Measurements from ENCODE around the gene RAD51B. TPM values are rescaled to one million over a fixed set of nuclear protein-coding genes. Genes with fewer than 3 reads are reported as not detected.

Gene RAD51B
- total RNA-seq, 1 experiment from 2014 or later, result 14.2 TPM

DNA sequence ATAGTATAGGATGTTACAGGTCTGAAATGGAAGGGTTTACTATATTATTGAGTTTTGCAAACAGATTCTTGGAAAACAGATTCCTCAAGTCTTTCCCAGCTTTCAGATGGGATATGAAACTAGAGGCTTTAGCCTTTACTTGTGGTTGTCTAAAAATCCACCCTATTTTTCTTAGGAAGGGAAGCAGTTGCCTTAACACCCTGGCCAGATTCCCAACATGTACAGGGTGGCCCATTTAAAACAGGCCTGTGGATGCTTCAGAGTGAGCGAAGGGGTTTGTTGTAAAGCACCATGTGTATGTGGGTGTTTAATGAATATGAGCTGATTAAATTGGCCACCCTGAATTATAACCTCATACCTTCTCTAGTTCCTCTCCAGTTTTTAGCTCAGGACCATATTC, 557.4 kb downstream of the RAD51B start:
- no peak for TF ChIP-seq JUN (CRISPR knock-in tag; IDR thresholded peaks at IDR 0.05)
- TF ChIP-seq, protein P1, sequence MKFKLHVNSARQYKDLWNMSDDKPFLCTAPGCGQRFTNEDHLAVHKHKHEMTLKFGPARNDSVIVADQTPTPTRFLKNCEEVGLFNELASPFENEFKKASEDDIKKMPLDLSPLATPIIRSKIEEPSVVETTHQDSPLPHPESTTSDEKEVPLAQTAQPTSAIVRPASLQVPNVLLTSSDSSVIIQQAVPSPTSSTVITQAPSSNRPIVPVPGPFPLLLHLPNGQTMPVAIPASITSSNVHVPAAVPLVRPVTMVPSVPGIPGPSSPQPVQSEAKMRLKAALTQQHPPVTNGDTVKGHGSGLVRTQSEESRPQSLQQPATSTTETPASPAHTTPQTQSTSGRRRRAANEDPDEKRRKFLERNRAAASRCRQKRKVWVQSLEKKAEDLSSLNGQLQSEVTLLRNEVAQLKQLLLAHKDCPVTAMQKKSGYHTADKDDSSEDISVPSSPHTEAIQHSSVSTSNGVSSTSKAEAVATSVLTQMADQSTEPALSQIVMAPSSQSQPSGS (CRISPR knock-in tag; IDR thresholded peaks at IDR 0.05; ENCODE audit: borderline replicate concordance, low read depth), result no peak
- TF ChIP-seq, protein P2, sequence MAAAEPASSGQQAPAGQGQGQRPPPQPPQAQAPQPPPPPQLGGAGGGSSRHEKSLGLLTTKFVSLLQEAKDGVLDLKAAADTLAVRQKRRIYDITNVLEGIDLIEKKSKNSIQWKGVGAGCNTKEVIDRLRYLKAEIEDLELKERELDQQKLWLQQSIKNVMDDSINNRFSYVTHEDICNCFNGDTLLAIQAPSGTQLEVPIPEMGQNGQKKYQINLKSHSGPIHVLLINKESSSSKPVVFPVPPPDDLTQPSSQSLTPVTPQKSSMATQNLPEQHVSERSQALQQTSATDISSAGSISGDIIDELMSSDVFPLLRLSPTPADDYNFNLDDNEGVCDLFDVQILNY (CRISPR knock-in tag; IDR thresholded peaks at IDR 0.05), result no peak
- no peak for TF ChIP-seq EMX1 (CRISPR knock-in tag; IDR thresholded peaks at IDR 0.05)
- no peak for TF ChIP-seq NFYB (CRISPR knock-in tag; conservative IDR thresholded peaks at IDR 0.05; ENCODE audit: low read depth)
- no peak for TF ChIP-seq TP53 (CRISPR knock-in tag; IDR thresholded peaks at IDR 0.05)
- no peak for TF ChIP-seq SOX15 (CRISPR knock-in tag; IDR thresholded peaks at IDR 0.05)
- TF ChIP-seq TCF7 (CRISPR knock-in tag; IDR thresholded peaks at IDR 0.05; ENCODE audit: low read depth), result no peak
- no peak for TF ChIP-seq TEAD4 (CRISPR knock-in tag; IDR thresholded peaks at IDR 0.05)
- TF ChIP-seq, protein P3, sequence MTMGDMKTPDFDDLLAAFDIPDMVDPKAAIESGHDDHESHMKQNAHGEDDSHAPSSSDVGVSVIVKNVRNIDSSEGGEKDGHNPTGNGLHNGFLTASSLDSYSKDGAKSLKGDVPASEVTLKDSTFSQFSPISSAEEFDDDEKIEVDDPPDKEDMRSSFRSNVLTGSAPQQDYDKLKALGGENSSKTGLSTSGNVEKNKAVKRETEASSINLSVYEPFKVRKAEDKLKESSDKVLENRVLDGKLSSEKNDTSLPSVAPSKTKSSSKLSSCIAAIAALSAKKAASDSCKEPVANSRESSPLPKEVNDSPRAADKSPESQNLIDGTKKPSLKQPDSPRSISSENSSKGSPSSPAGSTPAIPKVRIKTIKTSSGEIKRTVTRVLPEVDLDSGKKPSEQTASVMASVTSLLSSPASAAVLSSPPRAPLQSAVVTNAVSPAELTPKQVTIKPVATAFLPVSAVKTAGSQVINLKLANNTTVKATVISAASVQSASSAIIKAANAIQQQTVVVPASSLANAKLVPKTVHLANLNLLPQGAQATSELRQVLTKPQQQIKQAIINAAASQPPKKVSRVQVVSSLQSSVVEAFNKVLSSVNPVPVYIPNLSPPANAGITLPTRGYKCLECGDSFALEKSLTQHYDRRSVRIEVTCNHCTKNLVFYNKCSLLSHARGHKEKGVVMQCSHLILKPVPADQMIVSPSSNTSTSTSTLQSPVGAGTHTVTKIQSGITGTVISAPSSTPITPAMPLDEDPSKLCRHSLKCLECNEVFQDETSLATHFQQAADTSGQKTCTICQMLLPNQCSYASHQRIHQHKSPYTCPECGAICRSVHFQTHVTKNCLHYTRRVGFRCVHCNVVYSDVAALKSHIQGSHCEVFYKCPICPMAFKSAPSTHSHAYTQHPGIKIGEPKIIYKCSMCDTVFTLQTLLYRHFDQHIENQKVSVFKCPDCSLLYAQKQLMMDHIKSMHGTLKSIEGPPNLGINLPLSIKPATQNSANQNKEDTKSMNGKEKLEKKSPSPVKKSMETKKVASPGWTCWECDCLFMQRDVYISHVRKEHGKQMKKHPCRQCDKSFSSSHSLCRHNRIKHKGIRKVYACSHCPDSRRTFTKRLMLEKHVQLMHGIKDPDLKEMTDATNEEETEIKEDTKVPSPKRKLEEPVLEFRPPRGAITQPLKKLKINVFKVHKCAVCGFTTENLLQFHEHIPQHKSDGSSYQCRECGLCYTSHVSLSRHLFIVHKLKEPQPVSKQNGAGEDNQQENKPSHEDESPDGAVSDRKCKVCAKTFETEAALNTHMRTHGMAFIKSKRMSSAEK (CRISPR knock-in tag; IDR thresholded peaks at IDR 0.05; ENCODE audit: borderline replicate concordance), result no peak
- TF ChIP-seq, protein P4, sequence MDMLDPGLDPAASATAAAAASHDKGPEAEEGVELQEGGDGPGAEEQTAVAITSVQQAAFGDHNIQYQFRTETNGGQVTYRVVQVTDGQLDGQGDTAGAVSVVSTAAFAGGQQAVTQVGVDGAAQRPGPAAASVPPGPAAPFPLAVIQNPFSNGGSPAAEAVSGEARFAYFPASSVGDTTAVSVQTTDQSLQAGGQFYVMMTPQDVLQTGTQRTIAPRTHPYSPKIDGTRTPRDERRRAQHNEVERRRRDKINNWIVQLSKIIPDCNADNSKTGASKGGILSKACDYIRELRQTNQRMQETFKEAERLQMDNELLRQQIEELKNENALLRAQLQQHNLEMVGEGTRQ (CRISPR knock-in tag; IDR thresholded peaks at IDR 0.05), result no peak
- TF ChIP-seq, protein P5, sequence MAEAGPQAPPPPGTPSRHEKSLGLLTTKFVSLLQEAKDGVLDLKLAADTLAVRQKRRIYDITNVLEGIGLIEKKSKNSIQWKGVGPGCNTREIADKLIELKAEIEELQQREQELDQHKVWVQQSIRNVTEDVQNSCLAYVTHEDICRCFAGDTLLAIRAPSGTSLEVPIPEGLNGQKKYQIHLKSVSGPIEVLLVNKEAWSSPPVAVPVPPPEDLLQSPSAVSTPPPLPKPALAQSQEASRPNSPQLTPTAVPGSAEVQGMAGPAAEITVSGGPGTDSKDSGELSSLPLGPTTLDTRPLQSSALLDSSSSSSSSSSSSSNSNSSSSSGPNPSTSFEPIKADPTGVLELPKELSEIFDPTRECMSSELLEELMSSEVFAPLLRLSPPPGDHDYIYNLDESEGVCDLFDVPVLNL (CRISPR knock-in tag; IDR thresholded peaks at IDR 0.05; ENCODE audit: borderline replicate concordance, low read depth), result no peak
- TF ChIP-seq, protein P6, sequence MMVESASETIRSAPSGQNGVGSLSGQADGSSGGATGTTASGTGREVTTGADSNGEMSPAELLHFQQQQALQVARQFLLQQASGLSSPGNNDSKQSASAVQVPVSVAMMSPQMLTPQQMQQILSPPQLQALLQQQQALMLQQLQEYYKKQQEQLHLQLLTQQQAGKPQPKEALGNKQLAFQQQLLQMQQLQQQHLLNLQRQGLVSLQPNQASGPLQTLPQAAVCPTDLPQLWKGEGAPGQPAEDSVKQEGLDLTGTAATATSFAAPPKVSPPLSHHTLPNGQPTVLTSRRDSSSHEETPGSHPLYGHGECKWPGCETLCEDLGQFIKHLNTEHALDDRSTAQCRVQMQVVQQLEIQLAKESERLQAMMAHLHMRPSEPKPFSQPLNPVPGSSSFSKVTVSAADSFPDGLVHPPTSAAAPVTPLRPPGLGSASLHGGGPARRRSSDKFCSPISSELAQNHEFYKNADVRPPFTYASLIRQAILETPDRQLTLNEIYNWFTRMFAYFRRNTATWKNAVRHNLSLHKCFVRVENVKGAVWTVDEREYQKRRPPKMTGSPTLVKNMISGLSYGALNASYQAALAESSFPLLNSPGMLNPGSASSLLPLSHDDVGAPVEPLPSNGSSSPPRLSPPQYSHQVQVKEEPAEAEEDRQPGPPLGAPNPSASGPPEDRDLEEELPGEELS (CRISPR knock-in tag; IDR thresholded peaks at IDR 0.05), result no peak
- TF ChIP-seq SP1 (CRISPR knock-in tag; conservative IDR thresholded peaks at IDR 0.05), result no peak
- TF ChIP-seq, protein P7, sequence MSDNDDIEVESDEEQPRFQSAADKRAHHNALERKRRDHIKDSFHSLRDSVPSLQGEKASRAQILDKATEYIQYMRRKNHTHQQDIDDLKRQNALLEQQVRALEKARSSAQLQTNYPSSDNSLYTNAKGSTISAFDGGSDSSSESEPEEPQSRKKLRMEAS (CRISPR knock-in tag; IDR thresholded peaks at IDR 0.05), result no peak
- TF ChIP-seq, protein P8, sequence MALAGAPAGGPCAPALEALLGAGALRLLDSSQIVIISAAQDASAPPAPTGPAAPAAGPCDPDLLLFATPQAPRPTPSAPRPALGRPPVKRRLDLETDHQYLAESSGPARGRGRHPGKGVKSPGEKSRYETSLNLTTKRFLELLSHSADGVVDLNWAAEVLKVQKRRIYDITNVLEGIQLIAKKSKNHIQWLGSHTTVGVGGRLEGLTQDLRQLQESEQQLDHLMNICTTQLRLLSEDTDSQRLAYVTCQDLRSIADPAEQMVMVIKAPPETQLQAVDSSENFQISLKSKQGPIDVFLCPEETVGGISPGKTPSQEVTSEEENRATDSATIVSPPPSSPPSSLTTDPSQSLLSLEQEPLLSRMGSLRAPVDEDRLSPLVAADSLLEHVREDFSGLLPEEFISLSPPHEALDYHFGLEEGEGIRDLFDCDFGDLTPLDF (CRISPR knock-in tag; IDR thresholded peaks at IDR 0.05), result no peak
- no peak for TF ChIP-seq NR2C2 (CRISPR knock-in tag; IDR thresholded peaks at IDR 0.05)
- Mint-ChIP-seq H3K9me3 (peaks cover 6% of the 10 kb centered on the region; the same call in 1 of the 2 replicates), H3K36me3 (no peaks in the 10 kb centered on the region), H3K4me3 (no peak overlapping the region), H3K27me3 (ENCODE audit: low read depth) (0 out of 2 replicates have a peak, but pooled peaks cover under 1% of the 10 kb centered on the region), H3K27ac (no peak overlapping the region), H3K4me1 (peaks cover 33% of the 10 kb centered on the region)
- ChIA-PET CTCF (interaction anchor here (1.0 to 1.1 kb wide), 2 partner anchors 130 to 448 kb away, joined by 3 read pairs; no protein-coding TSS in a partner anchor), POLR2A (interaction anchor here (1.0 kb wide), 1 partner anchor 416 kb away, joined by 3 read pairs; the partner anchor contains the start of gene ZFP36L1)
- DNase-seq (ENCODE audit: low spot score), result no peak
- no peak for ATAC-seq
